ENCODE results near the gene ABCC10.
"Not testable (repeated sequence)": the region's sequence is repeated elsewhere in the genome, so short reads cannot be mapped to it uniquely, and the experiment has no call there.

GRCh38 chr6:43390753-43391439, 36.4 kb upstream of the ABCC10 start:
- not testable (repeated sequence) for TF ChIP-seq CTCF (IDR thresholded peaks at IDR 0.05; ENCODE audit: low read depth, low read length, poor library complexity, severe bottlenecking); EZH2phosphoT487 (IDR thresholded peaks at IDR 0.05; ENCODE audit: borderline replicate concordance, low read length)

Measured in DOHH2 (cell line).